H7 (cell line): ENCODE measurements around the gene TESK2. TPM values are rescaled to one million over a fixed set of nuclear protein-coding genes. Genes with fewer than 3 reads are reported as not detected.
"Not testable (repeated sequence)": the region's sequence is repeated elsewhere in the genome, so short reads cannot be mapped to it uniquely, and the experiment has no call there.

Experiments used
- DNase-seq: peaks from one replicate; pipeline ENCODE4 v3.0.0; 2012
- H3K27me3 ChIP-seq: 2 replicates; pipeline ENCODE4 v1.6.0; 2011; ENCODE audit warnings: mild to moderate bottlenecking, low read length; ENCODE audit not compliant: control insufficient read depth, insufficient read depth
- H3K36me3 ChIP-seq: replicated peaks from 2 replicates; pipeline ENCODE4 v1.5.1; 2011; ENCODE audit warnings: low read length; ENCODE audit not compliant: control insufficient read depth, insufficient read depth
- H3K4me3 ChIP-seq: 2 replicates; pipeline ENCODE4 v1.5.1; 2011; ENCODE audit warnings: low read depth, mild to moderate bottlenecking, control low read depth, low read length, moderate library complexity; ENCODE audit not compliant: insufficient read depth
- total RNA-seq: library from RNA; depleted of rRNA; stranded (reverse); fragments of >200 nt; shearing (Covaris generic); gene quantifications from 2 replicates; pipeline ENCODE4 v1.2.3, GENCODE V29; 2014

TESK2 gene
- total RNA-seq, 1 experiment from 2014 or later: 14.5 TPM

DNA sequence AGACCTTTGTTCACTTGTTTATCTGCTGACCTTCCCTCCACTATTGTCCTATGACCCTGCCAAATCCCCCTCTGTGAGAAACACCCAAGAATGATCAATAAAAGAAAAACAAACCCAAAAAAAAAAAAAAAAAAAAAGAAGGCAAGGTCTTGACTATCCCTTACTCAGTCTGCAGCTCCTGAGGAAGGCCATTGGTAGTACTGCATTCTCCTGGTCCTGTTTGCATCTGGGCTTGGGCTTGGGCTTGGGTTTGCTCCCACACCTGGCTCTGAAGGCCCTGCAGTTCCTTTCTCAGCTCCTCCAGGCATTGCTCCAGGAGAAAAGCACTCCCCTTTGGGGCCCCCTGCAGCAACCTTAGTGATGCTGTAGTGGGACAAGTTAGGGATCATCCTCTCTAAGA is 7.3 kb upstream of the TESK2 start:
- no peak for DNase-seq
- Histone ChIP-seq H3K4me3 (no peak overlapping the region), H3K27me3 (no peaks in the 10 kb centered on the region), H3K36me3 (no peaks in the 10 kb centered on the region)

DNA sequence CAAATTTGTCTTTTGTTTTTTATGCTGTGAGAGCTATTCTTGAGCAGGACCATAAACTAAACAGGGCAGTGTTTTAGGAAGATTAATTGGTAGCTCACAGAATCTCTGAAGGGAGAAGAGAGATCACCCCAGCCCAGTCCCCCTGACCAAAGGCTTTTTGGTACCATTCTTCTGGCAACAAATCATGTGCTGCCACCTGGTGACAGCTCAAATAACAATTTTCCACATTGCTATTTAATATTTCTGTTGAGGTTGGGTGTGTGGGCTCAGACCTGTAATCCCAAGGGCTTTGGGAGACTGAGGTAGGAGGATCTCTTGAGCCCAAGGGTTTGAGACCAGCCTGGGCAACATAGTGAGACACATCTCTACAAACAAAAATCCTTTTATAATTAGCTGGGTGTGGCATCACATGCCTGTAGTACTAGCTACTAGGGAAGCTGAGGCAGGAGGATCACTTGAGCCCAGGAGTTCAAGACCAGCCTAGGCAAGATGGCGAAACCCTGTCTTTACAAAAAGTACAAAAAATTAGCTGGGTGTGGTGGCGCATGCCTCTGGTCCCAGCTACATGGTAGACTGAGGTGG is 2.2 kb upstream of the TESK2 start:
- DNase-seq: peak; percentile 78
- no peaks in the 10 kb centered on the region for H3K36me3 ChIP-seq
- no peak overlapping the region for H3K4me3 ChIP-seq
- H3K27me3 ChIP-seq: peaks cover 11% of the 10 kb centered on the region; the same call in 1 of the 2 replicates

DNA sequence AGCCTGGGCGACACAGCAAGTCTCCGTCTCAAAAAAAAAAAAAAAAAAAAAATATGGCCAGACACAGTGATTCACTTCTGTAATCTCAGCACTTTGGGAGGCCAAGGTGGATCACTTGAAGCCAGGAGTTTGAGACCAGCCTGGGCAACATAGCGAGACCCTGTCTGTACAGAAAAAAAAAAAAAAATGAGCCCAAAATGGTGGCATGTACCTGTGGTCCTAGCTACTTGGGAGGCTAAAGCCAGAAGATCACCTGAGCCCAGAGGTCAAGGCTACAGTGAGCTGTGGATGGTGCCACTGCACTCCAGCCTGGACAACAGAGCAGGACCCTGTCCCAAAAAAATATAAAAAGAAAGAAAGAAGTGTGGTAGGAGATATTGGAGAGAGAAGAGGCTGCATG is 1.7 kb upstream of the TESK2 start:
- DNase-seq: no peak
- no peaks in the 10 kb centered on the region for H3K36me3 ChIP-seq
- peaks cover 11% of the 10 kb centered on the region; the same call in 1 of the 2 replicates for H3K27me3 ChIP-seq
- no peak overlapping the region for H3K4me3 ChIP-seq

DNA sequence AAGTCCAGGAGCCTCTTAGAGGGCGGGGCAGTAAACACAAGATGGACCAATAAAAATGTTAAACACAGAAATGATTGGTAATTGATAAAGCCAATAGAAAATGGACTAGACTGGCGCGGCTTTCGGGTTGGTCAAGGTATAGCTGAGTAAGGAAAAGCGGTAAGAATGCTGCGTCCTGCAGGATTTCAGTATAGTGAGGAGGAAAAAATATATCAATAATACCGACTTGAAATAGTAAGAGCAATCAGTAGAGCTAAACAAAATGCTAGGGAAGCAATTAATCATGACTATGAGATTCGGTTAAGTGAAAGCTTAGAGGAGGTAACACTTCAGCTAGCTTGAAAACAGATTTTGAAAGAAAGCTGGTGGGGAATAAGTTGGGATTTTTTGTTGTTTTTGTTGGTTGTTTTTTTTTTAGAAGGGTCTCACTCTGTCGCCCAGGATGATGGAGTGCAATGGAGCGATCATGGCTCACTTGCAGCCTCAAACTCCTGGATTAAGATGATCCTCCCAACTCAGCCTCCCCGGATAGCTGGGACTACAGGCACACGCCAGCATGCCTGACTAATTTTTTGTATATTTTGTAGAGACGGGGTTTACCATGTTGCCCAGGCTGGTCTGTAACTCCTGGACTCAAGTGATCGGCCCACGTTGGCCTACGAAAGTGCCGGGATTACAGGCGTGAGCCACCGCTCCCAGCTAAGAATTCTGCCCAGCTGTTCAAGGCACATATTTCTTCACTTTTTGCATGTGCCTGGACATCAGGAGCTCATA is 711 bp upstream of the TESK2 start:
- Histone ChIP-seq H3K36me3 (no peaks in the 10 kb centered on the region), H3K27me3 (peaks cover 11% of the 10 kb centered on the region; the same call in 1 of the 2 replicates), H3K4me3 (peak overlapping the region; percentile 2; the same call in 1 of the 2 replicates)
- no peak for DNase-seq

DNA sequence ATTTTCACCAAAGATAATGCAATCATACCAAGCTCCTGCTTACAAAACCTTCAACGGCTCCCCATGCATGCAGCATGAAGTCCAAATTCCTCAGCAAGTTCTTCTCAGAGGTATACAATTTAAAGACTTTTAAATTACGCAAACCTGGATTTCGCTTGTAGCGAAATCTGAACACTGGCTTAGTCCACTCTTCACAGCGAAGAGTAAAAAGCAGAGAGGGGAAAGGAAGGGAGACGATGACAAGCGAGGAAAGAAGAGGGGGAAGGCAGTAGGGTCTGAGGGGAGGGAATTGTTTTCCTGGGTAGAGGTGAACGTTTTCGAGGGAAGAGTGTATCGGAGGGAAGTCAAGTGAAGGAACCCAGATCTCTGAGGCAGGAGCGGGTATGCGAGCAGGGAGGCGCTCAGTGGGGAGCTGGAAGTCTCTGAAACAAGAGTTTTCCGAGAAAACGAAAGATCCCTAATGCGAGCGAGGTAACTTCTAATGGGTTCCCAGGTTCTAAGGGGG is 790 bp downstream of the TESK2 start:
- Histone ChIP-seq H3K27me3 (peaks cover 11% of the 10 kb centered on the region; the same call in 1 of the 2 replicates), H3K4me3 (peak overlapping the region; percentile 95), H3K36me3 (no peaks in the 10 kb centered on the region)
- DNase-seq: peak; percentile 64

DNA sequence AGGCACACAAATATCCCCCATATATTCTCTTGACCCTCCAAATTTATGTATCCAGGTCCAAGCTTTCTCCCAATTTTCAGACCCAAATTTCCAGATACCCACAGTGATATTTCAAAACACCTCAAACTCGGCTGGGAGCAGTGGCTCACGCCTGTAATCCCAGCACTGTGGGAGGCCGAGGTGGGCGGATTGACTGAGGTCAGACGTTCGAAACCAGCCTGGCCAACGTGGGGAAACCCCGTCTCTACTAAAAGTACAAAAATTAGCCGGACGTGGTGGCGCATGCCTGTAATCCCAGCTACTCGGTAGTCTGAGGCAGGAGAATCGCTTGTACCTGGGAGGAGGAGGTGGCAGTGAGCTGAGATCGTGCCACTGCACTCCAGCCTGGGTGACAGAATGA is 1.6 kb downstream of the TESK2 start:
- not testable (repeated sequence) for H3K36me3 ChIP-seq, DNase-seq
- H3K27me3 ChIP-seq: peaks cover 11% of the 10 kb centered on the region; the same call in 1 of the 2 replicates
- H3K4me3 ChIP-seq: peak overlapping the region; percentile 95; the same call in 1 of the 2 replicates

DNA sequence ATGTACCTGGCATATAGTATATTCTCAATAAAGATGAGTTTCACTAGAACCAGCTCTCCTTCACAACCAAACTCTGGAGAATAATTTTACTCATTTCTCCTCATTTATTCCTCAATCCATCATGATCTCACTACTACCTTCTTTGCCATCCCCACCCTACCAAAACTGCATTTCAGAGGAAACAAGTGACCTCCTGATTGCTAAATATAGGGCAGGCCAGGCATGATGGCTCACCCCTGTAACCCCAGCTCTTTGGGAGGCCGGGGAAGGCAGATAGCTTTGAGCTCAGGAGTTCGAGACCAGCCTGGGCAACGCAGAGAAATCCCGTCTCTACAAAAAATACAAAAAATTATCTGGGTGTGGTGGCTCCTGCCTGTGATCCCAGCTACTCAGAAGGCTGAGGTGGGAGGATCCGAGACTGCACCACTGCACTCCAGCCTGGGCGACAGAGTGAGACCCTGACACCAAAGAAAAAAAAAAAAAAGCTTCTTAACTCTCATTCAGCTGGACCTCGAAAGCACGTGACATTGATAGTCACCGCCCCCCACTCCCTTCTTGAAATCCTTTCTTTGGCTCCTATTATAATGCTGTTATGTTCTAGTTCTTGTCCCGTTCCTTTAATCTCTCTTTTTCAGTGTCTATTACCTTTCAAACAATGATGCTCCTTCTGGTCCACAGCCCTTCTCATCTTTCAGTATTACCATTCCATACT is 2.1 kb downstream of the TESK2 start:
- no peak overlapping the region; the same call in 1 of the 2 replicates for H3K4me3 ChIP-seq
- H3K27me3 ChIP-seq: peaks cover 11% of the 10 kb centered on the region; the same call in 1 of the 2 replicates
- no peaks in the 10 kb centered on the region for H3K36me3 ChIP-seq
- no peak for DNase-seq

DNA sequence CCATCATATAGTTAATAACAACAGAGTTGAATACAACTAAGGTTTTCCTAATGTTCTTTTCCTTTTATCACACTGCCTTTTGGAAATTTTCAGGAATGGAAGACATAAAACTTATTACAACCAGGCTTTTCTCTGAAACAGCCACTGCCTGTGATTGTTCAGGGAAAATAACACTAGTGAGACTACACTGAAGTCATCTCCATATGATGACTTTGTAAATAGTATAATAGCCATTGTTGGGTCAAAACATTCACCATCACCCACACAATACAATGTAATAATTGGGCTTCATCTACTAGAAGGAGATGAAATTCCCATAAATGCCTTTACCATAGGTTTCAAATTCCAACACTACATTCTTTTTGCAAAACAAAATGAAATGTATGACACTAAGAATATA is 5.0 kb downstream of the TESK2 start:
- H3K36me3 ChIP-seq: no peaks in the 10 kb centered on the region
- H3K27me3 ChIP-seq: peaks cover 11% of the 10 kb centered on the region; the same call in 1 of the 2 replicates
- no peak for DNase-seq
- no peak overlapping the region for H3K4me3 ChIP-seq

DNA sequence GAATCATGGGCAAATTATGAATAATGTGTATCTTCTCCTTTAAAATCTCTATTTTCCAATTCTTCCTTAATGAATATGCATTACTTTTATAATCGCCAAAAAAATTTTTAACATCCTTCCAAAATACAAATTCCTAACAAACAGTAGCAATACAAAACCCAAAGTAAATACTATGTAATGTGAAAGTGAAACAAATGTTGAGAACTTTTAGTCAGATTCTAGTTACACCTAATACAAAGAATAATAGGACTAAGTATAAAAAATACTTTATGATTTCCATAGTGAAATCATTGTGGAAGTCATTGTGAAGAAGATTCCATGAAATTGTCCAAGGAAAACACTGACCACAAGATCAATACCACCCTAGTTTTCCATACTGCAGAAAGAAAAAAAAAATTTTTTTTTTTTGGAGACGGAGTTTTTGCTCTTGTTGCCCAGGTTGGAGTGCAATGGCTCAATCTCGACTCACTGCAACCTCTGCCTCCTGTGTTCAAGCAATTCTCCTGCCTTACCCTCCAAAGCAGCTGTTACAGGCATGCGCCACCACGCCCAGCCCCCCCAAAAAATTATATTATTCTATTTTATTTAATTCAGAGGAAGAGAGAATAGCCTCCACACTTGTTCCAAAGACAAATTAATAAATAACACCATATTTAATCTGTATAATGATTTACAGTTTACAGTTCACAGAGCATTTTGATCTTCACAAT is 11.8 kb downstream of the TESK2 start:
- DNase-seq: no peak
- no peaks in the 10 kb centered on the region for H3K36me3 ChIP-seq
- no peaks in the 10 kb centered on the region for H3K27me3 ChIP-seq
- H3K4me3 ChIP-seq: no peak overlapping the region

DNA sequence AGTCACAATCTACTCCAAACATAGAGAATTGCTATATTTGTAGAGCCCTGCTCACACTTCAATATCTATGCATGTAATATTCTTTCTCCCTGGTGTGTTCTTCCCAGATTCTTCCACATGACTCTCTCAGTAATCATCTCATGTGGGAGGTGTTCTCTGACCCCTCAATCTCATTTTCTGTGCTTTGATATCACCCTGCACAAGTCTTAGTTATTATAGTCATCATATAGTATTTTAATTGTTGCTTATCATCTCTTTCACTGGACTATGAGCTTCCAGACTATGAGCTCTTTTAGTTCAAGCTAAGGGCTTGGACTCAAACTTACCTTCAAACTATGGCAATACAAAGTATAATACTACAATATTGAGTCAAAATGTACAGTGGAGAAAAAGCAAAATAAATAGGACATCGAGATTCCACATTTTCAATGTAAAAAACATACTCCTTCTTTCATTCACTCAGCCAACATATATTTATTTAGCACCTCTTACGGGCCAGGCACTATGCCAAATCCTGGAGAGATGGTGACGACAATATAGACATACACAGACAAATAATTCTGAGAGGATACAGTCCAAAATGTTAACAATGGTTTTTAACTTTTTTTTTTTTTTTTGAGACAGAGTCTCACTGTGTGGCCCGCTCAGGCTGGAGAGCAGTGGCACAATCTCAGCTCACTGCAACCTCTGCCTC is 12.7 kb downstream of the TESK2 start:
- Histone ChIP-seq H3K27me3 (no peaks in the 10 kb centered on the region), H3K4me3 (no peak overlapping the region), H3K36me3 (no peaks in the 10 kb centered on the region)
- no peak for DNase-seq

DNA sequence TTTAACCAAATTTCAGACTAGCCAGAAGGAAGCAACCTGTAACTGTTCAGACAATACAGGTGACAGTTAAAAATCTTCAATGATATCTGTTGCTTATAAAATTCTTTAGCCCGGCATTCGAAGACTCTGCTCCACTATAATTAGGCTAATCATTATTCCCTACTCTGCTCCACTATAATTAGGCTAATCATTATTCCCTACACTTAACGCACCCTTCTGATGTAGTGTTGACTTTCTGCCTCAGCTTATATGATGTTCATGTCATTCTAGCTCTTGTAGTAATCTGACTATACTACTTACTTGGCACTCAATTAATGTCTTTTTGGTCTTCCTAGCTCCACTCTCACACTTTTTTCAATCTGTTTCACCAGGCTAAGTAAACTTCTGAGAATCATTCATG is 13.3 kb downstream of the TESK2 start:
- DNase-seq: no peak
- no peaks in the 10 kb centered on the region for H3K36me3 ChIP-seq
- H3K27me3 ChIP-seq: no peaks in the 10 kb centered on the region

DNA sequence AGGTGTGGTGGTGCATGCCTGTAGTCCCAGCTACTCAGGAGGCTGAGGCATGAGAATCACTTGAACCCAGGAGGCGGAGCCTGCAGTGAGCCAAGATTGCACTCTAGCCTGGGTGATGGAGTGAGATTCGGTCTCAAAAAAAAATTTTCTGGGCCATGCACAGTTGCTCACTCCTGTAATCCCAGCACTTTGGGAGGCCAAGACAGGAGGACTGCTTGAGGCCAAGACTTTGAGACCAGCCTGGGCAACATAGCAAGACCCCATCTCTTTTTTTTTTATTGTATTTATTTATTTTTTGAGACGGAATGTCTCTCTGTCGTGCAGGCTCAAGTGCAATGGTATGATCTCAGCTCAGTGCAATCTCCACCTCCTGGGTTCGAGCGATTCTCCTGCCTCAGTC is 16.8 kb downstream of the TESK2 start:
- H3K27me3 ChIP-seq, H3K36me3 ChIP-seq, H3K4me3 ChIP-seq, DNase-seq: not testable (repeated sequence)

More for the DNA sequence above, 13.3 kb downstream of the TESK2 start:
- H3K4me3 ChIP-seq: no peak overlapping the region

DNA sequence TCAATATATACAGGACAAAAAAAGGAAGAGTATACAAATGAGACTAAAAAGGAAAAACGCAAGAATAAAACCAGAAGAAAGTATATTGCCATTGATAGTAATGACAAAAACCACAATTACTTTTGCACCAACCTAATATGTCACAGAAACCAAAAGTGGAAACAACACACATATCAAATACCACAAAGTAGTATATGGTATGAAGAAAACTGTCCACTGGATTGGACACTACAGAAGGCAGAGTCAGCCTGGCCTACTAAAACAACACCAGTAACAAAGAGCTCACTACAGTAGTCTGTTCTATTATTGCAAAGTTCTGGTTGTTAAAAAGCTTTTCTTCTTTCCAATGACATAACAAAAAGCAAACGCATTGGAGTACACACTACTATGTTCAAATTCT is 17.7 kb downstream of the TESK2 start:
- Histone ChIP-seq H3K4me3 (no peak overlapping the region), H3K27me3 (no peaks in the 10 kb centered on the region)

More for the DNA sequence above, 17.7 kb downstream of the TESK2 start:
- no peak for DNase-seq
- H3K36me3 ChIP-seq: no peaks in the 10 kb centered on the region
